Endothelial cell of umbilical vein (primary cell): ENCODE results near the gene ASAP2. TPM values are rescaled to one million over a fixed set of nuclear protein-coding genes. Genes with fewer than 3 reads are reported as not detected.

Source experiments
- BruUV-seq: library from RNA; stranded (reverse); fragments of 400-500 nt; replicated peaks from 2 replicates; lab custom pipeline; 2021; lab: Mats Ljungman, UMichigan
- CTCF ChIA-PET: fragments of 300-600, 350-600 bp; sonication (Branson Sonifier 250); formaldehyde crosslinking; loops from one replicate; lab custom pipeline; 2021; ENCODE audit warnings: antibody characterized with exemption, inconsistent platforms; lab: Charles Lee
- POLR2A ChIA-PET: fragments of 300-600, 350-600 bp; sonication (Branson Sonifier 250); formaldehyde crosslinking; loops from one replicate; lab custom pipeline; 2021; ENCODE audit warnings: antibody characterized with exemption, inconsistent platforms; lab: Charles Lee
- DNase-seq: peaks from one replicate; pipeline ENCODE4 v3.0.0-alpha.2; 2011; ENCODE audit warnings: low read depth, low spot score
- FAIRE-seq: peaks from 2 replicates; lab custom pipeline; 2011; peaks lifted over from hg19 to GRCh38; lab: Jason Lieb, UNC
- H2AFZ ChIP-seq: 2 replicates; pipeline ENCODE4 v1.6.0; 2012; ENCODE audit warnings: low read depth, low read length, control low read depth, inconsistent platforms
- H3K27ac ChIP-seq: 2 replicates; pipeline ENCODE4 v1.5.1; 2011; ENCODE audit warnings: low read depth, mild to moderate bottlenecking, control low read depth, low read length, moderate library complexity; ENCODE audit not compliant: insufficient read depth
- H3K27me3 ChIP-seq, 2 experiments: 2 replicates each; pipeline versions ENCODE4 v1.6.0 to v1.6.1; 2011; ENCODE audit warnings: low read length in 2 of 2, mixed read lengths in 1 of 2; ENCODE audit not compliant: control insufficient read depth in 2 of 2, insufficient read depth in 2 of 2
- H3K36me3 ChIP-seq, 2 experiments: 2 replicates in 1 of 2; 3 replicates in 1 of 2; pipeline ENCODE4 v1.5.1; 2011; ENCODE audit warnings: low read length in 2 of 2, mild to moderate bottlenecking in 1 of 2, moderate library complexity in 1 of 2; ENCODE audit not compliant: control insufficient read depth in 2 of 2, insufficient read depth in 2 of 2; ENCODE audit errors: extremely low read depth in 1 of 2
- H3K4me1 ChIP-seq: 3 replicates; pipeline ENCODE4 v1.5.1; 2011; ENCODE audit warnings: mild to moderate bottlenecking, low read length; ENCODE audit not compliant: control insufficient read depth, insufficient read depth; ENCODE audit errors: extremely low read depth
- H3K4me2 ChIP-seq: 2 replicates; pipeline ENCODE4 v1.6.1; 2011; ENCODE audit warnings: low read length, control low read depth, mixed read lengths; ENCODE audit not compliant: insufficient read depth
- H3K4me3 ChIP-seq, 3 experiments: fragments of 200-600 bp in 1 of 3; sonication (generic), shearing (Covaris generic) in 1 of 3; replicated peaks in 1 of 3; 2 replicates each; pipeline ENCODE4 v1.5.1; 2011 to 2016; ENCODE audit warnings: control low read depth in 3 of 3, low read length in 3 of 3, mild to moderate bottlenecking in 2 of 3, inconsistent platforms in 1 of 3, low read depth in 1 of 3, moderate library complexity in 1 of 3; ENCODE audit not compliant: insufficient read depth in 1 of 3
- H3K79me2 ChIP-seq: 2 replicates; pipeline ENCODE4 v1.6.0; 2012; ENCODE audit warnings: low read length, inconsistent platforms; ENCODE audit not compliant: control insufficient read depth, insufficient read depth
- H3K9ac ChIP-seq: replicated peaks from 2 replicates; pipeline ENCODE3; 2011; ENCODE audit warnings: low read length, control low read depth; ENCODE audit not compliant: insufficient read depth; ENCODE audit errors: extremely low read depth
- H3K9me1 ChIP-seq: replicated peaks from 3 replicates; pipeline ENCODE4 v1.6.0; 2011; ENCODE audit warnings: mild to moderate bottlenecking, low read length; ENCODE audit not compliant: control insufficient read depth, insufficient read depth; ENCODE audit errors: extremely low read depth
- H3K9me3 ChIP-seq: replicated peaks from 2 replicates; pipeline ENCODE4 v1.5.1; 2012; ENCODE audit warnings: low read length, inconsistent platforms; ENCODE audit not compliant: control insufficient read depth, insufficient read depth
- H4K20me1 ChIP-seq: replicated peaks from 2 replicates; pipeline ENCODE3; 2011; ENCODE audit warnings: mild to moderate bottlenecking, low read length; ENCODE audit not compliant: control insufficient read depth, insufficient read depth; ENCODE audit errors: extremely low read depth
- CTCF ChIP-seq, 2 donors: IDR thresholded peaks; 1 replicate in 1 of 2; 2 replicates in 1 of 2; pipeline ENCODE4 v1.5.1; 2011; ENCODE audit warnings: low read length in 2 of 2, mild to moderate bottlenecking in 2 of 2, moderate library complexity in 2 of 2, control low read depth in 1 of 2, inconsistent platforms in 1 of 2, low read depth in 1 of 2; ENCODE audit not compliant: insufficient read depth in 1 of 2; ENCODE audit errors: extremely low read depth in 1 of 2
- EZH2 ChIP-seq: IDR thresholded peaks from 2 replicates; pipeline ENCODE4 v1.6.1; 2012; ENCODE audit warnings: borderline replicate concordance, low read depth, mild to moderate bottlenecking, moderate library complexity, low read length, inconsistent platforms; ENCODE audit not compliant: severe bottlenecking
- FOS ChIP-seq: IDR thresholded peaks from 2 replicates; pipeline ENCODE4 v1.6.1; 2011; ENCODE audit warnings: mild to moderate bottlenecking, low read length, moderate library complexity, borderline replicate concordance; ENCODE audit not compliant: insufficient read depth
- GATA2 ChIP-seq: IDR thresholded peaks from 2 replicates; pipeline ENCODE4 v1.7.0; 2011; ENCODE audit warnings: low read depth, mild to moderate bottlenecking, moderate library complexity, mixed read lengths, low read length; ENCODE audit not compliant: insufficient read length, insufficient read depth
- JUN ChIP-seq: IDR thresholded peaks from 2 replicates; pipeline ENCODE4 v1.6.1; 2011; ENCODE audit warnings: borderline replicate concordance, low read depth; ENCODE audit not compliant: insufficient read length, insufficient read depth
- MAX ChIP-seq: IDR thresholded peaks from 2 replicates; pipeline ENCODE4 v1.6.1; 2011; ENCODE audit not compliant: insufficient read depth, insufficient read length
- MYC ChIP-seq: IDR thresholded peaks from one replicate; pipeline ENCODE4 v1.6.1; 2011; ENCODE audit warnings: mild to moderate bottlenecking, low read depth, low read length
- POLR2A ChIP-seq: IDR thresholded peaks from 2 replicates; pipeline ENCODE4 v1.6.1; 2012; ENCODE audit warnings: low read depth, mild to moderate bottlenecking, control low read depth, low read length
- POLR2AphosphoS5 ChIP-seq: IDR thresholded peaks from 2 replicates; pipeline ENCODE4 v1.6.1; 2012; ENCODE audit warnings: low read depth, mild to moderate bottlenecking, control low read depth, low read length, moderate library complexity; ENCODE audit not compliant: insufficient read depth
- dilution Hi-C: fragments of 300-500 bp; cut with MboI; formaldehyde crosslinking; loops from one replicate; pipeline ENCODE4 v1.15.0; 2019; ENCODE audit warnings: low sequenced_read_pairs; ENCODE audit not compliant: extremely low pct_ligation_motif_present
- intact Hi-C: fragments of 100-400 bp; cut with micrococcal nuclease; formaldehyde crosslinking; loops from one replicate; pipeline ENCODE4 v1.10.0; 2022
- polyA plus RNA-seq, 4 experiments: library from polyadenylated mRNA; depleted of rRNA in 3 of 4; stranded (reverse) in 3 of 4; unstranded in 1 of 4; fragments of >200 nt; gene quantifications; 2 replicates each; pipeline versions ENCODE4 v1.2.1 to v1.2.3, GENCODE V29; 2011 to 2012; ENCODE audit warnings: missing spikeins in 1 of 4
- total RNA-seq: library from RNA; stranded (reverse); gene quantifications from 2 replicates; pipeline ENCODE4 v1.2.3, GENCODE V29; 2021

Gene ASAP2
- total and polyA plus RNA-seq, 2 donors (not counting 3 experiments of a cell fraction or from before 2014, with no cell fraction given): 31.1 to 79.2 TPM

GRCh38 chr2:9373047-9373446 is 166.4 kb downstream of the ASAP2 start:
- CTCF ChIA-PET: interaction anchor here (2.1 kb wide), 1 partner anchor 229 kb away, joined by 24 read pairs; no protein-coding TSS in a partner anchor
- dilution Hi-C loops: loop anchor here (25.0 kb wide), 1 partner anchor 211 kb away; no protein-coding TSS in a partner anchor

More at GRCh38 chr2:9373047-9373446, 166.4 kb downstream of the ASAP2 start:
- DNase-seq (no peak), FAIRE-seq (no peak)
- Histone ChIP-seq H3K27me3 (no peaks in the 10 kb centered on the region), H3K9me3 (no peaks in the 10 kb centered on the region), H3K9me1 (no peaks in the 10 kb centered on the region), H3K79me2 (no peaks in the 10 kb centered on the region), H4K20me1 (no peaks in the 10 kb centered on the region), H3K9ac (no peak overlapping the region), H3K4me1 (peaks cover 5% of the 10 kb centered on the region), H3K4me3 (no peak overlapping the region), H2AFZ (no peak overlapping the region), H3K36me3 (peaks cover 11 to 38% of the 10 kb centered on the region in 2 experiments), H3K4me2 (no peak overlapping the region), H3K27ac (no peak overlapping the region)
- TF ChIP-seq FOS (no peak), POLR2AphosphoS5 (no peak), GATA2 (no peak), MYC (no peak), CTCF (IDR thresholded peaks at IDR 0.05; ENCODE audit: extremely low read depth in 1 of 2, insufficient read depth in 1 of 2, low read depth in 1 of 2, low read length in 2 of 2) (no peak), JUN (no peak), EZH2 (no peak), MAX (no peak), POLR2A (no peak)
- intact Hi-C loops: no loop called here
- no TSS peak for BruUV-seq
- POLR2A ChIA-PET: no interaction called here
